NCI-H524 (cell line): ENCODE measurements around the gene STAT3.
"Not testable (repeated sequence)": the region's sequence is repeated elsewhere in the genome, so short reads cannot be mapped to it uniquely, and the experiment has no call there.

Experiments
- DNase-seq, 2 experiments: peaks; one replicate each; lab custom pipeline; 2025; lab: John Stamatoyannopoulos, UW

The STAT3 gene

GRCh38 chr17:42348104-42348503 lies 40.1 kb downstream of the STAT3 start:
- no peak for DNase-seq

- no peak for DNase-seq
Measured at GRCh38 chr17:42347606-42348005, 40.6 kb downstream of the STAT3 start.

GRCh38 chr17:42347198-42347597 lies 41.0 kb downstream of the STAT3 start:
- no peak for DNase-seq

- no peak for DNase-seq
Measured at GRCh38 chr17:42346481-42346880, 41.8 kb downstream of the STAT3 start.

GRCh38 chr17:42345396-42346073 lies 42.7 kb downstream of the STAT3 start:
- DNase-seq, result no peak

GRCh38 chr17:42342242-42343008 lies 45.8 kb downstream of the STAT3 start:
- DNase-seq, result no peak

GRCh38 chr17:42341568-42341967 lies 46.7 kb downstream of the STAT3 start:
- DNase-seq, result no peak

GRCh38 chr17:42340691-42341127 lies 47.5 kb downstream of the STAT3 start:
- DNase-seq, result no peak

GRCh38 chr17:42339221-42339620 lies 49.0 kb downstream of the STAT3 start:
- no peak for DNase-seq

GRCh38 chr17:42338427-42338985 lies 49.7 kb downstream of the STAT3 start:
- no peak for DNase-seq

GRCh38 chr17:42337442-42337841 lies 50.8 kb downstream of the STAT3 start:
- DNase-seq, result no peak

GRCh38 chr17:42334677-42335076 lies 53.6 kb downstream of the STAT3 start:
- no peak for DNase-seq

- peak in 1 of 2 experiments; percentile 41 for DNase-seq
Measured at GRCh38 chr17:42333053-42333452, 55.2 kb downstream of the STAT3 start.

- DNase-seq, result no peak
Measured at GRCh38 chr17:42329025-42329976, 58.9 kb downstream of the STAT3 start.

GRCh38 chr17:42325026-42325425 lies 63.2 kb downstream of the STAT3 start:
- DNase-seq, result no peak

- no peak for DNase-seq
Measured at GRCh38 chr17:42323268-42323773, 64.9 kb downstream of the STAT3 start.

- peak; percentile 87 to 95 for DNase-seq
Measured at GRCh38 chr17:42322382-42323267, 65.6 kb downstream of the STAT3 start.

- DNase-seq, result peak; percentile 81 to 94
Measured at GRCh38 chr17:42321555-42321954, 66.7 kb downstream of the STAT3 start.

GRCh38 chr17:42317967-42318366 lies 70.3 kb downstream of the STAT3 start:
- not testable (repeated sequence) for DNase-seq

GRCh38 chr17:42317266-42317845 lies 70.9 kb downstream of the STAT3 start:
- peak in 1 of 2 experiments; percentile 62 for DNase-seq
